Loucy (cell line): Measurements from ENCODE around the gene PPP1R12A.

Source experiments
- EZH2phosphoT487 ChIP-seq: fragments of 200-600 bp; IDR thresholded peaks from 2 replicates; pipeline ENCODE4 v1.6.1; 2018; ENCODE audit warnings: antibody characterized with exemption, mild to moderate bottlenecking, moderate library complexity, borderline replicate concordance
- TF ChIP-seq, protein P1 (sequence below): fragments of 200-600 bp; sonication (generic); conservative IDR thresholded peaks from 2 replicates; pipeline ENCODE4 v1.5.1; 2014; ENCODE audit warnings: mild to moderate bottlenecking, antibody characterized with exemption, low read length

DNA sequence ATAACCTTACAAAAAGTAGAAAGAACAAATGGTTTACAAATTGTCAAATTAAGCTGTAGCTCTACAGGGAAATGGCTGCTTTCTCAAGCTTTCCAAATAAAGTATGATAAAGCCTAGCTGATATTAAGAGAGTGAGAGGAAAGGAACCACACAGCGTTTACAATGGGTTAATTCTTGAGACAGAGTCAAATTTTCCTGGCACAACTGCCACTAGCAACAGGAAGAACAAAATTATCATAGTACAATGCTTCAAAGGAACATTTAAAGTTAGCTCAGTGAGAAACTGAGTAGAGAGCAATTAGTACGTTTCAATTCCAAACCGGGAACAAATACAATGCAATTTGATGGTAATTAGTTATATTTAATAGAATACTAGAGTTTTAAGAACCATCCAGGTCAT lies 116.0 kb downstream of the PPP1R12A start:
- TF ChIP-seq, protein P1, sequence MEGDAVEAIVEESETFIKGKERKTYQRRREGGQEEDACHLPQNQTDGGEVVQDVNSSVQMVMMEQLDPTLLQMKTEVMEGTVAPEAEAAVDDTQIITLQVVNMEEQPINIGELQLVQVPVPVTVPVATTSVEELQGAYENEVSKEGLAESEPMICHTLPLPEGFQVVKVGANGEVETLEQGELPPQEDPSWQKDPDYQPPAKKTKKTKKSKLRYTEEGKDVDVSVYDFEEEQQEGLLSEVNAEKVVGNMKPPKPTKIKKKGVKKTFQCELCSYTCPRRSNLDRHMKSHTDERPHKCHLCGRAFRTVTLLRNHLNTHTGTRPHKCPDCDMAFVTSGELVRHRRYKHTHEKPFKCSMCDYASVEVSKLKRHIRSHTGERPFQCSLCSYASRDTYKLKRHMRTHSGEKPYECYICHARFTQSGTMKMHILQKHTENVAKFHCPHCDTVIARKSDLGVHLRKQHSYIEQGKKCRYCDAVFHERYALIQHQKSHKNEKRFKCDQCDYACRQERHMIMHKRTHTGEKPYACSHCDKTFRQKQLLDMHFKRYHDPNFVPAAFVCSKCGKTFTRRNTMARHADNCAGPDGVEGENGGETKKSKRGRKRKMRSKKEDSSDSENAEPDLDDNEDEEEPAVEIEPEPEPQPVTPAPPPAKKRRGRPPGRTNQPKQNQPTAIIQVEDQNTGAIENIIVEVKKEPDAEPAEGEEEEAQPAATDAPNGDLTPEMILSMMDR = no peak
- TF ChIP-seq EZH2phosphoT487 = no peak
